ENCODE results near the gene PCDHA13.
"Not testable (repeated sequence)": the region's sequence is repeated elsewhere in the genome, so short reads cannot be mapped to it uniquely, and the experiment has no call there.

The PCDHA13 gene

DNA sequence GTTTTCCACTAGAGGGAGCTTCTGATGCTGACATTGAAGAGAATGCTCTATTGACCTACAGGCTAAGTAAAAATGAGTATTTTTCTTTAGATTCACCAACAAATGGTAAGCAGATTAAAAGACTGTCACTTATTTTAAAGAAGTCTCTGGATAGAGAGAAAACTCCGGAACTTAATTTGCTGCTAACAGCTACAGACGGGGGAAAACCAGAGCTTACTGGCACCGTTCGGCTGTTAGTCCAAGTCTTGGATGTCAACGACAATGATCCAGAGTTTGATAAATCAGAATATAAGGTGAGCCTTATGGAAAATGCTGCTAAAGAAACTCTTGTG lies 12.4 kb upstream of the PCDHA13 start:
- no peak for DNase-seq

DNA sequence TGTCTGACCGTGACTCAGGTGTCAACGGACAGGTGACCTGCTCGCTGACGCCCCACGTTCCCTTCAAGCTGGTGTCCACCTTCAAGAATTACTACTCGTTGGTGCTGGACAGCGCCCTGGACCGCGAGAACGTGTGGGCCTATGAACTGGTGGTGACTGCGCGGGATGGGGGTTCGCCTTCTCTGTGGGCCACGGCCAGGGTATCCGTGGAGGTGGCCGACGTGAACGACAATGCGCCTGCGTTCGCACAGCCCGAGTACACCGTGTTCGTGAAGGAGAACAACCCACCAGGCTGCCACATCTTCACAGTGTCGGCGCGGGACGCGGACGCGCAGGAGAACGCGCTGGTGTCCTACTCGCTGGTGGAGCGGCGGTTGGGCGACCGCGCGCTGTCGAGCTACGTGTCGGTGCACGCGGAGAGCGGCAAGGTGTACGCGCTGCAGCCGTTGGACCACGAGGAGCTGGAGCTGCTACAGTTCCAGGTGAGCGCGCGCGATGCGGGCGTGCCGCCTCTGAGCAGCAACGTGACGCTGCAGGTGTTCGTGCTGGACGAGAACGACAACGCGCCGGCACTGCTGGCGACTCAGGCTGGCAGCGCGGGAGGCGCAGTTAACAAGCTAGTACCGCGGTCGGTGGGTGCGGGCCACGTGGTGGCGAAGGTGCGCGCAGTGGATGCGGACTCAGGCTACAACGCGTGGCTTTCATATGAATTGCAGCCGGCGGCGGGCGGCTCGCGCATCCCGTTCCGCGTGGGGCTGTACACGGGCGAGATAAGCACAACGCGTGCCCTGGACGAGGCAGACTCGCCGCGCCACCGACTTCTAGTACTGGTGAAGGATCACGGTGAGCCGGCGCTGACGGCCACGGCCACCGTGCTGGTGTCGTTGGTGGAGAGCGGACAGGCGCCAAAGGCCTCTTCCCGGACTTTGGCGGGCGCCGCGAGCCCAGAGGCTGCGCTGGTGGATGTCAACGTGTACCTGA lies 11.4 kb upstream of the PCDHA13 start:
- no peak for DNase-seq

DNA sequence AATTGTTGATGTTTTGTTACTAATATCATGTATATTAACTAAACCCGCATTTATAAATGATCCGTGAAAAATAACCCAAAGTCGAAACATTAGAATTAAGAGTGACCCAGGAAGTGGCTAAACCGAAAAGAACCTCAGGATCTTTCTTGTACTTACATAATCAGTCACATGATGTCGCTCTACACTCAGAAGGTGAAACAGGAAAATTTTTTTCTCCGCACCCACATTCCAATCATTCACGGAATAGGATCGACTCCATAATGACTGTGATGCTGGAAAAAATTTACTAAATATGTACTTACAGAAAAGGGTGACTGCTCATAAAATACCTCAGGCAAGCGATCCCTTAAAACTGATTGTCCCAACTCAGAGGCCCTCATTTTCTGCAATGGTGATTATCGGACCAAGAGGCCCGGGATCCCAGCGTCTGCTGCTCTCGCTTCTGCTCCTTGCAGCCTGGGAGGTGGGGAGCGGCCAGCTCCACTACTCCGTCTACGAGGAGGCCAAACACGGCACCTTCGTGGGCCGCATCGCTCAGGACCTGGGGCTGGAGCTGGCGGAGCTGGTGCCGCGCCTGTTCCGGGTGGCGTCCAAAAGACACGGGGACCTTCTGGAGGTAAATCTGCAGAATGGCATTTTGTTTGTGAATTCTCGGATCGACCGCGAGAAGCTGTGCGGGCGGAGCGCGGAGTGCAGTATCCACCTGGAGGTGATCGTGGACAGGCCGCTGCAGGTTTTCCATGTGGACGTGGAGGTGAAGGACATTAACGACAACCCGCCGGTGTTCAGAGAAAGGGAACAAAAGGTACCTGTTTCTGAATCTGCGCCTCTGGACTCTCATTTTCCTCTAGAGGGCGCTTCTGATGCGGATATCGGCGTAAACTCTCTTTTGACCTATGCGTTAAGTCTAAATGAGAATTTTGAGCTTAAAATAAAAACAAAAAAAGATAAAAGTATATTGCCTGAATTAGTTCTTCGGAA lies 6.5 kb upstream of the PCDHA13 start, which contains the start of gene PCDHA12:
PCDHA12 (plus strand) TSS at position 224 of the 981 bp plus-strand sequence; CDS start at position 389, 165 bp downstream.
- DNase-seq, result no peak

DNA sequence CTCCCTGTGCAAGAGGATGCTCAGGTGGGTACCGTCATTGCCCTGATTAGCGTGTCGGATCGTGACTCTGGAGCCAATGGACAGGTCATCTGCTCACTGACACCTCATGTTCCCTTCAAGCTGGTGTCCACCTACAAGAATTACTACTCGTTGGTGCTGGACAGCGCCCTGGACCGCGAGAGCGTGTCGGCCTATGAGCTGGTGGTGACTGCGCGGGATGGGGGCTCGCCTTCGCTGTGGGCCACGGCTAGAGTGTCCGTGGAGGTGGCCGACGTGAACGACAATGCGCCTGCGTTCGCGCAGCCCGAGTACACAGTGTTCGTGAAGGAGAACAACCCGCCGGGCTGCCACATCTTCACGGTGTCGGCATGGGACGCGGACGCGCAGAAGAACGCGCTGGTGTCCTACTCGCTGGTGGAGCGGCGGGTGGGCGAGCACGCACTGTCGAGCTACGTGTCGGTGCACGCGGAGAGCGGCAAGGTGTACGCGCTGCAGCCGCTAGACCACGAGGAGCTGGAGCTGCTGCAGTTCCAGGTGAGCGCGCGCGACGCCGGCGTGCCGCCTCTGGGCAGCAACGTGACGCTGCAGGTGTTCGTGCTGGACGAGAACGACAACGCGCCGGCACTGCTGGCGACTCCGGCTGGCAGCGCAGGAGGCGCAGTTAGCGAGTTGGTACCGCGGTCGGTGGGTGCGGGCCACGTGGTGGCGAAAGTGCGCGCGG lies 5.2 kb upstream of the PCDHA13 start:
- DNase-seq, result not testable (repeated sequence)

DNA sequence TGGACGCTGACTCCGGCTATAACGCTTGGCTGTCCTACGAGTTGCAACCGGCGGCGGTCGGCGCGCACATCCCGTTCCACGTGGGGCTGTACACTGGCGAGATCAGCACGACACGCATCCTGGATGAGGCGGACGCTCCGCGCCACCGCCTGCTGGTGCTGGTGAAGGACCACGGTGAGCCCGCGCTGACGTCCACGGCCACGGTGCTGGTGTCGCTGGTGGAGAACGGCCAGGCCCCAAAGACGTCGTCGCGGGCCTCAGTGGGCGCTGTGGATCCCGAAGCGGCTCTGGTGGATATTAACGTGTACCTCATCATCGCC lies 4.7 kb upstream of the PCDHA13 start:
- DNase-seq, result no peak

DNA sequence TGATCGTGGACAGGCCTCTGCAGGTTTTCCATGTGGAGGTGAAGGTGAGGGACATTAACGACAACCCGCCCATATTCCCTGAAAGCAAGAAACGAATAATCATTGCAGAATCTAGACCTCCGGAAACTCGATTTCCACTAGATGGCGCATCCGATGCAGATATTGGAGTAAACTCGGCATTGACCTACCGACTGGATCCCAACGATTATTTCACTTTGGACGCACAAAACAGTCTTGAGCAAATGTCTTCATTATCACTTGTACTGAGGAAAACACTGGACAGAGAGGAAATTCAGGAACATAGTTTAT lies 621 bp downstream of the PCDHA13 start:
- peak; percentile 9 for DNase-seq

DNA sequence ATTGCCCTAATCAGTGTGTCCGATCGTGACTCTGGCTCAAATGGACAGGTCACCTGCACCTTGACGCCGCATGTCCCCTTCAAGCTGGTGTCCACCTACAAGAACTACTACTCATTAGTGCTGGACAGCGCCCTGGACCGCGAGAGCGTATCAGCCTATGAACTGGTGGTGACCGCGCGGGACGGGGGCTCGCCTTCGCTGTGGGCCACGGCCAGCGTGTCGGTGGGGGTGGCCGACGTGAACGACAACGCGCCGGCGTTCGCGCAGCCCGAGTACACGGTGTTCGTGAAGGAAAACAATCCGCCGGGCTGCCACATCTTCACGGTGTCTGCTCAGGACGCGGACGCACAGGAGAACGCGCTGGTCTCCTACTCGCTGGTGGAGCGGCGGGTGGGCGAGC lies 1.4 kb downstream of the PCDHA13 start:
- DNase-seq, result no peak

DNA sequence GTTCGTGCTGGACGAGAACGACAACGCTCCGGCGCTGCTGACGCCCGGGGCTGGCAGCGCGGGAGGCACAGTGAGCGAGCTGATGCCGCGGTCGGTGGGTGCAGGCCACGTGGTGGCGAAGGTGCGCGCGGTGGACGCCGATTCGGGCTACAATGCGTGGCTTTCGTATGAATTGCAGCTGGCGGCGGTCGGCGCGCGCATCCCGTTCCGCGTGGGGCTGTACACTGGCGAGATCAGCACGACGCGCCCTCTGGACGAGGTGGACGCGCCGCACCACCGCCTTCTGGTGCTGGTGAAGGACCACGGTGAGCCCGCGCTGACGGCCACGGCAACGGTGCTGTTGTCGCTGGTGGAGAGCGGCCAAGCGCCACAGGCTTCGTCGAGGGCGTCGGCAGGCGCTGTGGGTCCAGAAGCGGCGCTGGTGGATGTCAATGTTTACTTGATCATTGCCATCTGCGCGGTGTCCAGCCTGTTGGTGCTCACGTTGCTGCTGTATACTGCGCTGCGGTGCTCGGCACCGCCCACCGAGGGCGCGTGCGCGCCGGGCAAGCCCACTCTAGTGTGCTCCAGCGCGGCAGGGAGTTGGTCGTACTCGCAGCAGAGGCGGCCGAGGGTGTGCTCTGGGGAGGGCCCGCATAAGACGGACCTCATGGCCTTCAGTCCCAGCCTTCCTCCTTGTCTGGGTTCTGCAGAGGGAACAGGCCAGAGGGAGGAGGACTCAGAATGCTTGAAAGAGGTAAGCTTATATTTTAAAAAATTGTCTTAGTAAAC lies 2.2 kb downstream of the PCDHA13 start:
- DNase-seq, result no peak

DNA sequence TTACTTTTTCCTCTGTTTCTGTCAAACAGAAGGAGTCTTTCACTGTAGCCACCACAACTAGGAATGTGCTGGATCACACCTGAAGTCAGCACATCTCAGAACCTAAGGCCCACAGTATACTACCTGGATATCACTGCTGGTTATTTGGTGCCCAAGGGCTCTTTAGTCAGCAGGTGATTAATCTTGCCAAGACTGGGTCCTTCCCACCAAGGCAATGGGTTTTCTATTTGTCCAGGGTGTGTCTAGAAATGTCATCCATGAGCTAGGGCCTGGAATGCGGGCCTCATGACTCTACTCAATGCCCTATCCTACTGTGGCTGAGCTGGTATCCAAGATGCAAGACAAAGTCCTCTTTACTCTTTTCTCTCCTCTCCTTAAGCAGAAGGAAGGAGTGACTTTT lies 34.4 kb downstream of the PCDHA13 start:
- no peak for DNase-seq

DNA sequence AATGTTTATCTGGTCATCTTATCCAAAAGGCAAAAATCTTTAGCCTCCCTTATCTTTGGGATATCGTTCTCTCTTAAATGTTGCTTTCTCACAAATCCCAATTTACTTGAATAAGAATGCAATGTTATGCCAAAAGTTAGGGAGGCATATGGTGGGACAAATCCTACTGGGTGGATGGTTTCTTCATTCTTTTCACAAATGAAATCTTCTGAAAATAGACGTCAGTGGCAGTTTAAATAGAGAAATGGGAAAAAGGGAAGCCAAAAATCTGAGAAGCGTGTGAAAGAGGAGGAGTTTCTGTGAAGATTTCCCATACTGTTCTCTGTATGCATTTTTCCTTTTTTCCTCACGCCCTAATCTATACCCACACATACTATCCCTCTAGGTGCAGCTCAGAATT lies 41.7 kb downstream of the PCDHA13 start:
- DNase-seq, result no peak

DNA sequence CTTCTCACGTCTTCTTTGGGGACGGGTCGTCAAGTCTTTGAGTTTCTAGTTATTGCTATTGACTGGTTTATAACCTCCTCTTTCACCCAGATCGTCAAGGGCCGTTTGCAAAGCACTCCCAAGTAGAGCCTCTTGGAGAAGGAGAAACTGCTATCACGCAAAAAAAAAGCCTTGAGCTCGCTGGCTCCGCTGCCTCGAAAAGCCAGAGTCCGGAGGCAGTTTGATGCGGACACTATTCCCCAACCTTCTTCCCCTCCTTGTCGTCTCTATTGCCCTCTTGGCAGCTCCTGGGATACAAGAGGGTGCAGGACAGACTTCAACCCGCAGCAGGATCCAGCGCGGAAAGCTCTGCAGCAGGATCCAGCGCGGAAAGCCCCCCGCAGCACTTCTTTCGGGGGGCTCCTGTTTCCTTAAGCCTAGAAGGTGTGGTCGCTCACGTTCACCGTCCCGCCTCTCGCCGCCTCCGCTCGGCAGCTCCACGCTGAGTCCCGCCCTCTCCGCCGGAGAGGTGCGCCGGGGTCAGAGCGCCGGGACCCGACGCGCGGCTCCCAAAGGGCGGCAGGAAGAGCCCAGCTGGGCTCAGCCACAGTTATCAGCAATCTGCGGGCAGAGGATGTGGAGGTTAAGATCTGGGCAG lies 44.0 kb downstream of the PCDHA13 start, which contains the start of gene PCDHAC1:
PCDHAC1 (plus strand) TSS at position 494 of the 637 bp plus-strand sequence. CDS start 594 bp downstream, outside the sequence.
- no peak for DNase-seq

DNA sequence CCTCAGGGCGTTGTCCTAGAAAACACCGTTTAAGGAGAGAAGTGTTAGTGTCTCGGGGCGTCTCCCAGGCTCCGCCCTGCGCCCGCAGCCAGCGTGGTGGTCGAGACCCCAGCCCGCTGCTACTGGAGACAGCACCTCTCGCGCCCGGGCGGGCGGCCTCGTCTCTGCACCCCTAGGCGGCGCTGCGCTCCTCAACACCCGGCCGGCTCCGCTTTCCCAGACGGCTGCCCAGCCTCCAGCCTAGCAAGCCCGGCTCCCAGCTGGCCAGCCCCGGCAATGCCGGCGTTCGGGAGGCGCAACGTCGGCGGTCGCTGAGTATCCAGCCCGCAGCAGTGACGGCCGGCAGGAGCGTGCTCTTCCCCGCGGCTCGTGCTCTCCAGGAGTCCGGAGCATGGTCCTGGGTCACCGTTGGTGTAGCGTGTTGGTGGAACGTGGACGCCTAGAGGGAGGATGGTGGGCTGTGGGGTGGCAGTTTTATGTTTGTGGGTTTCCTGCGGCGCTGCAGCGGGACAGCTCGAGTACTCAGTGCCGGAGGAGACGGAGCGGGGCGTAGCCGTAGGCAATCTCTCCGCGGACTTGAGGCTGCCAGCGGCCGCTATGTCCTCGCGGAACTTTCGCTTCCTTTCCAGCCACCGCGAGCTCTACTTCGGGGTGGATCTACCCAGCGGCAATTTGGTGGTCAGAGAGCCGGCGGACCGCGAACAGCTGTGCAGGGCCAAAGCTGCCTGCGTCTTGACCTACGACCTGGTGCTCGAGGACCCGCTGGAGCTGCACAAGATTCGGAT lies 44.7 kb downstream of the PCDHA13 start:
- peak; percentile 98 for DNase-seq

DNA sequence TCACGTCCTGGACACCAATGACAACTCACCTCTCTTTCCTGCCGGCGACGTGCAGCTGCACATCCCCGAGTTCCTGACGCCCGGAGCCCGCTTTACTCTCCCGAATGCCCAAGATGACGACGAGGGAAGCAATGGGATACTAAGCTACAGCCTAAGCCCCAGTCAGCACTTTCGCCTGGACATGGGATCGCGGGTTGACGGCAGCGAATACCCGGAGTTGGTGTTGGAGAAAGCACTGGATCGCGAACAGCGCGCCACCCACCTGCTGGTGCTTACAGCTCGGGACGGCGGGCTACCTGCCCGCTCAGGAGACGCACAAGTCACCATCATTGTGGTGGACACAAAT lies 45.3 kb downstream of the PCDHA13 start:
- DNase-seq, result no peak
